ENCODE results near the gene EHD3.

The EHD3 gene

GRCh38 chr2:31231571-31232302 lies 2.2 kb upstream of the EHD3 start:
- CTCF ChIA-PET = interaction anchor here (0.5 to 1.2 kb wide), 2 partner anchors 16 to 61 kb away, joined by 3 to 4 read pairs; no protein-coding TSS in a partner anchor
- H3K27ac ChIP-seq = no peak overlapping the region
- POLR2A ChIA-PET (ENCODE audit: low non-redundant PET) = no interaction called here

GRCh38 chr2:31232586-31232985 lies 1.4 kb upstream of the EHD3 start:
- H3K27ac ChIP-seq = no peak overlapping the region
- CTCF ChIA-PET = interaction anchor here (1.2 kb wide), 1 partner anchor 62 kb away, joined by 3 read pairs; no protein-coding TSS in a partner anchor
- DNase-seq (ENCODE audit: low spot score) = no peak
- POLR2A ChIA-PET (ENCODE audit: low non-redundant PET) = no interaction called here
- TF ChIP-seq CTCF (conservative IDR thresholded peaks at IDR 0.05; ENCODE audit: low read depth) = no peak

More at GRCh38 chr2:31231571-31232302, 2.2 kb upstream of the EHD3 start:
- no peak for DNase-seq (ENCODE audit: low spot score)
- TF ChIP-seq CTCF (conservative IDR thresholded peaks at IDR 0.05; ENCODE audit: low read depth) = no peak

GRCh38 chr2:31233231-31233630 lies 721 bp upstream of the EHD3 start:
- TF ChIP-seq CTCF (conservative IDR thresholded peaks at IDR 0.05; ENCODE audit: low read depth) = no peak
- ChIA-PET CTCF (interaction anchor here (0.6 to 1.4 kb wide), 9 partner anchors 13 to 1471 kb away, joined by 3 to 5 read pairs (median 3); no protein-coding TSS in a partner anchor), POLR2A (ENCODE audit: low non-redundant PET) (no interaction called here)
- H3K27ac ChIP-seq = no peak overlapping the region
- DNase-seq (ENCODE audit: low spot score) = no peak

- POLR2A ChIA-PET (ENCODE audit: low non-redundant PET) = no interaction called here
Observed at GRCh38 chr2:31234683-31235503, 941 bp downstream of the EHD3 start.

GRCh38 chr2:31235504-31235902 lies 1.6 kb downstream of the EHD3 start:
- peak; percentile 41 for DNase-seq (ENCODE audit: low spot score)
- TF ChIP-seq CTCF (conservative IDR thresholded peaks at IDR 0.05; ENCODE audit: low read depth) = no peak
- H3K27ac ChIP-seq = no peak overlapping the region
- CTCF ChIA-PET = interaction anchor here (0.6 kb wide), 1 partner anchor 95 kb away, joined by 3 read pairs; no protein-coding TSS in a partner anchor
- POLR2A ChIA-PET (ENCODE audit: low non-redundant PET) = no interaction called here

More at GRCh38 chr2:31234683-31235503, 941 bp downstream of the EHD3 start:
- peak overlapping the region; percentile 47 for H3K27ac ChIP-seq
- no peak for DNase-seq (ENCODE audit: low spot score)
- CTCF ChIA-PET = interaction anchor here (0.6 kb wide), 2 partner anchors 95 to 345 kb away, joined by 3 read pairs; no protein-coding TSS in a partner anchor
- no peak for TF ChIP-seq CTCF (conservative IDR thresholded peaks at IDR 0.05; ENCODE audit: low read depth)

- no peak for DNase-seq (ENCODE audit: low spot score)
- no peak overlapping the region for H3K27ac ChIP-seq
- TF ChIP-seq CTCF (conservative IDR thresholded peaks at IDR 0.05; ENCODE audit: low read depth) = no peak
- ChIA-PET CTCF (interaction anchor here (0.6 kb wide), 1 partner anchor 36 kb away, joined by 3 read pairs; no protein-coding TSS in a partner anchor), POLR2A (ENCODE audit: low non-redundant PET) (no interaction called here)
Observed at GRCh38 chr2:31236433-31237205, 2.7 kb downstream of the EHD3 start.
